ENCODE data around the gene IL1R1. TPM values are rescaled to one million over a fixed set of nuclear protein-coding genes. Genes with fewer than 3 reads are reported as not detected.

Gene IL1R1
- total and polyA plus RNA-seq, 10 of the 15 experiments (the other 5 are each of a cell fraction or from before 2014, with no cell fraction given): 0.17 to 13.2 (median 0.53) TPM

- Histone ChIP-seq H3K36me3 (ENCODE audit: control insufficient read depth in 2 of 2, insufficient read depth in 2 of 2, low read length in 1 of 2) (no peaks in the 10 kb centered on the region), H3K27ac (ENCODE audit: control insufficient read depth, insufficient read depth) (no peak overlapping the region), H2AFZ (ENCODE audit: control insufficient read depth, low read depth, low read length) (no peak overlapping the region), H3K27me3 (replicated peaks in 1 of 2; ENCODE audit: control insufficient read depth in 2 of 2, insufficient read depth in 2 of 2, low read length in 1 of 2) (no peaks in the 10 kb centered on the region), H3K4me2 (ENCODE audit: control insufficient read depth, insufficient read depth) (no peak overlapping the region), H3K9me3 (replicated peaks; ENCODE audit: control insufficient read depth, insufficient read depth, low read length) (no peaks in the 10 kb centered on the region; the same call in 2 of the 3 replicates), H3K4me1 (ENCODE audit: control insufficient read depth, insufficient read depth, low read length) (no peaks in the 10 kb centered on the region), H3K4me3 (no peak overlapping the region), H3K79me2 (ENCODE audit: control insufficient read depth, insufficient read depth, low read length) (no peaks in the 10 kb centered on the region), H3K9ac (ENCODE audit: control insufficient read depth, insufficient read depth, low read length) (no peak overlapping the region), H4K20me1 (ENCODE audit: control insufficient read depth, insufficient read depth) (no peaks in the 10 kb centered on the region)
- 13% methylated on average over 4 of the region's 4 CpGs for WGBS (ENCODE audit: insufficient coverage, insufficient replicate concordance, low lambda C conversion rate, missing lambda C conversion rate)
- FAIRE-seq: no peak
- ChIA-PET CTCF (interaction anchor here (0.6 to 3.7 kb wide), 27 partner anchors 8 to 346 kb away, joined by 3 to 53 read pairs (median 5); no protein-coding TSS in a partner anchor), POLR2A (interaction anchor here (0.9 to 1.0 kb wide), 2 partner anchors 63 to 147 kb away, joined by 3 to 4 read pairs; no protein-coding TSS in a partner anchor), SMC1A (ENCODE audit: uncharacterized antibody, unreplicated experiment) (interaction anchor here (0.7 to 4.3 kb wide), 34 partner anchors 7 to 282 kb away, joined by 3 to 28 read pairs (median 4); no protein-coding TSS in a partner anchor), RAD21 (ENCODE audit: unreplicated experiment) (interaction anchor here (1.1 to 2.8 kb wide), 15 partner anchors 32 to 282 kb away, joined by 3 to 26 read pairs (median 5); no protein-coding TSS in a partner anchor)
- no peak for ATAC-seq
- in situ Hi-C loops (cut with MboI) (no loop called here), intact Hi-C loops (cut with micrococcal nuclease; ENCODE audit: unreplicated experiment) (loop anchor here (5.0 kb wide), 1 partner anchor 144 kb away; no protein-coding TSS in a partner anchor)
- no peak for DNase-seq (ENCODE audit: low read depth, low spot score)
- no TSS peak for BruUV-seq (replicated peaks)
- no peak for TF ChIP-seq ATF7 (IDR thresholded peaks at IDR 0.05; ENCODE audit: low read depth)
- no peak for TF ChIP-seq SIX5 (IDR thresholded peaks at IDR 0.05; ENCODE audit: low read depth, low read length, severe bottlenecking)
- TF ChIP-seq CTCF (IDR thresholded peaks at IDR 0.05 in 2 of 3, conservative IDR thresholded peaks at IDR 0.05 in 1 of 3; ENCODE audit: control insufficient read depth in 2 of 3, extremely low read depth in 1 of 3, insufficient read depth in 1 of 3, low read depth in 3 of 3, low read length in 3 of 3): peak in 1 of 3 experiments; percentile 37; a peak in 2 of 6 replicates
- no peak for TF ChIP-seq POLR2AphosphoS2 (IDR thresholded peaks at IDR 0.05; ENCODE audit: low read depth, low read length)
- TF ChIP-seq REST (IDR thresholded peaks at IDR 0.05; ENCODE audit: low read depth, low read length): no peak
- TF ChIP-seq RUNX3 (IDR thresholded peaks at IDR 0.05; ENCODE audit: low read length): no peak
- 0 out of 2 replicates have a peak, but pooled peaks have one; percentile 11 for TF ChIP-seq RAD21 (IDR thresholded peaks at IDR 0.05; ENCODE audit: insufficient read depth, low read depth, low read length)
- no peak for TF ChIP-seq SPI1 (IDR thresholded peaks at IDR 0.05; ENCODE audit: borderline replicate concordance, insufficient read depth, low read depth, low read length)
- TF ChIP-seq ZNF687 (IDR thresholded peaks at IDR 0.05): no peak
- TF ChIP-seq EP300 (IDR thresholded peaks at IDR 0.05; ENCODE audit: borderline replicate concordance in 1 of 2, control insufficient read depth in 1 of 2, low read depth in 2 of 2, low read length in 2 of 2): no peak
- no peak for TF ChIP-seq ZNF384 (IDR thresholded peaks at IDR 0.05; ENCODE audit: borderline replicate concordance, low read depth, low read length)
- no peak for TF ChIP-seq NR2C1 (IDR thresholded peaks at IDR 0.05)
Observed at GRCh38 chr2:102166189-102166845, 23.8 kb downstream of the IL1R1 start.
